ENCODE results near the gene C7orf57. TPM values are rescaled to one million over a fixed set of nuclear protein-coding genes. Genes with fewer than 3 reads are reported as not detected.

The C7orf57 gene
- total and polyA plus RNA-seq, 9 donors, result 0.02 to 18.6 (median 0.35) TPM; not detected in 3

DNA sequence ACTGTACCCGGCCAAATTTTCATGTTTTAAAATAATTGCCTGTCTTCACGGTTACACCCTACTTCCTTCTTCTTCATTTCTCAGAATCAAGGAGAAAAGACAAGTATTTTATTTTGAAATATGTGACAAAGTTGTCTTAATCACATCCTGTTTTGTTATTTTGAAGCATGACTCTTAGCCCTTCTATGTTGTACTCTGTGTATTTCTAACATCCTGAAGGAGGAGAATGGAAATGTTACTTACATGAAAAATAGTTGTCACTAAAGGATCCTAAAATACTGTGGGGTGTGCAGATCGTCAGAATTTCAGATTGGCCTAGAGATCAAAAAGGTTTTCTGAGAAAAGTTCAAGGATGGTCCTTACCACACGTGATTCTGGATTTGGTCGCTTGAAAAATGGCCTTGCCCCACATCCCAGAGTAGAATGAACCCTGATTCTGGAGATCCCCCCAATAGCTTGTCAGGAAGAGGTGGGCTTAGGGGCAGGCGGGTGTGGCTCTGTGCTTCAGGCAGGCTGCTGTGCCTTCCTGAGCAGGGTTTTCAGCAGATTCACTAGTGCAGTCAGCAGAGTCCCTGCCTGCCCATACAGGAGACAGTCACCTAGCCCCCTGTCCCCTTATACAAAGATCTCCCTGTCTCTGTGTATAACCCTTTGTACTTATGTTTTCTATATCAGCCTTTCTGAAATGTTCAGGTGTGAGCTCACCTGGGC, 62.3 kb downstream of the C7orf57 start:
- no peaks in the 10 kb centered on the region for H3K4me1 ChIP-seq (ENCODE audit: insufficient read depth)
- intact Hi-C loops (cut with DNase I), result no loop called here
- H3K4me3 ChIP-seq, result no peak overlapping the region
- WGBS, 3 donors, result 56 to 61% (median 56%) methylated on average over 6 of the region's 6 CpGs
- DNase-seq, result no peak
- H3K27me3 ChIP-seq, result no peaks in the 10 kb centered on the region
- H3K36me3 ChIP-seq, result no peaks in the 10 kb centered on the region
- no peak overlapping the region for H3K27ac ChIP-seq
- TF ChIP-seq POLR2A (IDR thresholded peaks at IDR 0.05), result no peak
- TF ChIP-seq, protein P1, sequence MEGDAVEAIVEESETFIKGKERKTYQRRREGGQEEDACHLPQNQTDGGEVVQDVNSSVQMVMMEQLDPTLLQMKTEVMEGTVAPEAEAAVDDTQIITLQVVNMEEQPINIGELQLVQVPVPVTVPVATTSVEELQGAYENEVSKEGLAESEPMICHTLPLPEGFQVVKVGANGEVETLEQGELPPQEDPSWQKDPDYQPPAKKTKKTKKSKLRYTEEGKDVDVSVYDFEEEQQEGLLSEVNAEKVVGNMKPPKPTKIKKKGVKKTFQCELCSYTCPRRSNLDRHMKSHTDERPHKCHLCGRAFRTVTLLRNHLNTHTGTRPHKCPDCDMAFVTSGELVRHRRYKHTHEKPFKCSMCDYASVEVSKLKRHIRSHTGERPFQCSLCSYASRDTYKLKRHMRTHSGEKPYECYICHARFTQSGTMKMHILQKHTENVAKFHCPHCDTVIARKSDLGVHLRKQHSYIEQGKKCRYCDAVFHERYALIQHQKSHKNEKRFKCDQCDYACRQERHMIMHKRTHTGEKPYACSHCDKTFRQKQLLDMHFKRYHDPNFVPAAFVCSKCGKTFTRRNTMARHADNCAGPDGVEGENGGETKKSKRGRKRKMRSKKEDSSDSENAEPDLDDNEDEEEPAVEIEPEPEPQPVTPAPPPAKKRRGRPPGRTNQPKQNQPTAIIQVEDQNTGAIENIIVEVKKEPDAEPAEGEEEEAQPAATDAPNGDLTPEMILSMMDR (IDR thresholded peaks at IDR 0.05), result no peak
- no peak for TF ChIP-seq EP300 (IDR thresholded peaks at IDR 0.05)
- H3K9me3 ChIP-seq, result no peaks in the 10 kb centered on the region

DNA sequence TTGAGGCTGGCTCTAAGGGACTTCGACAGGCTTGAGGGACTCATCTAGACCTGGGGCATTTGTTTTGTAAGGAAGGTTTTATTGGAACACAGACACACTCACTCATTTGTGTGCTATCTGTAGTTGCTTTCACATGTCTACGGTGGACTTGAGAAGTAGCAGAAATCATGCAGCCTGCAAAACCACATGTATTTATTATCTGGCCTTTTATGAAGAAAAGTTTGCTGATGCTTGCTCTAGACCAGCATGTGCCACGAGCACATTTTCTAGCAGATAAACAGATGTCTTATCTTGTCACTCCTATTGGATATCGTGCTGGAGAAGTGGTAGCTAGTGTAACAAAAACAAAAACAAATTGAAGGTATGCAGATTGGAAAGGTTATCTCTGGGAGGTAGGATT, 63.5 kb downstream of the C7orf57 start:
- no peaks in the 10 kb centered on the region for H3K36me3 ChIP-seq
- DNase-seq, result no peak
- intact Hi-C loops (cut with DNase I), result no loop called here
- H3K27me3 ChIP-seq, result no peaks in the 10 kb centered on the region
- no peak overlapping the region for H3K27ac ChIP-seq
- WGBS, 3 donors, result 37 to 47% (median 42%) methylated on average over 4 of the region's 4 CpGs
- TF ChIP-seq EP300 (IDR thresholded peaks at IDR 0.05), result no peak
- no peak overlapping the region for H3K4me3 ChIP-seq
- no peaks in the 10 kb centered on the region for H3K4me1 ChIP-seq (ENCODE audit: insufficient read depth)
- H3K9me3 ChIP-seq, result no peaks in the 10 kb centered on the region

DNA sequence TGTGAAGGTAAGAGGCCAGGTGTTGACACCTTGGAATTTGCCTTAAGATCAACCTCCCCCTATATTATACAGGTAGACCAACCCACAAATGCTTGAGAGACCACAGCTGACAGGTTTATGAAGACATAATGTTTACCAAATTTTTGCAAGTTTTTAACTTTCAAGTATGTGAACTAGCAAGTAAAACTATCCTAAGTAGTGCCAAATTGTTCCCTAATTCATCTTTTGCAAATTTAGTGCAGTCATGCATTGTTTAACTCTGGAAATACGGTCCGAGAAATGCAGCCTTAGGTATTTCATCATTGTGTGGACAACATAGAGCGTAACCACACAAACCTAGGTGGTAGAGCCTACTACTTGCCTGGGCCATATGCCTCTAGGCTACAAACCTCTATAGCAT, 64.4 kb downstream of the C7orf57 start:
- no peaks in the 10 kb centered on the region for H3K9me3 ChIP-seq
- WGBS, 3 donors, result 76 to 84% (median 80%) methylated on average over 3 of the region's 3 CpGs
- DNase-seq, result no peak
- H3K27me3 ChIP-seq, result no peaks in the 10 kb centered on the region
- intact Hi-C loops (cut with DNase I), result loop anchor here in 1 of 4 donors (5.0 kb wide), 1 partner anchor 107 kb away; no protein-coding TSS in a partner anchor
- no peak overlapping the region for H3K4me3 ChIP-seq
- H3K4me1 ChIP-seq (ENCODE audit: insufficient read depth), result no peaks in the 10 kb centered on the region
- TF ChIP-seq EP300 (IDR thresholded peaks at IDR 0.05), result no peak
- TF ChIP-seq POLR2A (IDR thresholded peaks at IDR 0.05), result no peak
- TF ChIP-seq, protein P1 (IDR thresholded peaks at IDR 0.05), result no peak
- H3K27ac ChIP-seq, result no peak overlapping the region
- H3K36me3 ChIP-seq, result no peaks in the 10 kb centered on the region

DNA sequence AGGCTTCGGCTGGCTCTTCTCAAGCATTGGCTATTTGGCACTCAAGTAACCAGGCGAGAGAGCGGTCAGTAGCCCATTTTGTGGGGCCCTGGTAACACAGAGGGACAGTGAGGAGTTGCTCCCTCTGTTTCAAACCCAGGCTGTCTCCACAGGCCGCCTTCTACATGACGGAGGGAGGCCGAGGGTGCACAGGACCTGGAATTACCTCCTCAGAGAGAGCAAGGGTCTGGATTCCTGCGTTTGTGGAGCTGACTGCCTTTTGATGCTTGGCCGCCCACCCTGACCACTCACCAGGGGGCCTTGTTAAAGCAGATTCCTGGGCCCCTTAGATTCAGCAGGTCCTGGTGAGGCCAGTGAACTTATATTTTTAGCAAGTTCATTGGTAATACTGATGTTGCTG, 66.0 kb downstream of the C7orf57 start:
- no peak overlapping the region for H3K4me3 ChIP-seq
- H3K36me3 ChIP-seq, result no peaks in the 10 kb centered on the region
- intact Hi-C loops (cut with DNase I), result loop anchor here in 1 of 4 donors (5.0 kb wide), 1 partner anchor 109 kb away; no protein-coding TSS in a partner anchor
- no peaks in the 10 kb centered on the region for H3K9me3 ChIP-seq
- TF ChIP-seq EP300 (IDR thresholded peaks at IDR 0.05) (no peak), POLR2A (IDR thresholded peaks at IDR 0.05) (no peak)
- TF ChIP-seq, protein P1 (IDR thresholded peaks at IDR 0.05), result no peak
- H3K27me3 ChIP-seq, result no peaks in the 10 kb centered on the region
- no peak overlapping the region for H3K27ac ChIP-seq
- WGBS, 3 donors, result 95 to 96% (median 96%) methylated on average over 8 of the region's 8 CpGs
- no peaks in the 10 kb centered on the region for H3K4me1 ChIP-seq (ENCODE audit: insufficient read depth)
- DNase-seq, result no peak

DNA sequence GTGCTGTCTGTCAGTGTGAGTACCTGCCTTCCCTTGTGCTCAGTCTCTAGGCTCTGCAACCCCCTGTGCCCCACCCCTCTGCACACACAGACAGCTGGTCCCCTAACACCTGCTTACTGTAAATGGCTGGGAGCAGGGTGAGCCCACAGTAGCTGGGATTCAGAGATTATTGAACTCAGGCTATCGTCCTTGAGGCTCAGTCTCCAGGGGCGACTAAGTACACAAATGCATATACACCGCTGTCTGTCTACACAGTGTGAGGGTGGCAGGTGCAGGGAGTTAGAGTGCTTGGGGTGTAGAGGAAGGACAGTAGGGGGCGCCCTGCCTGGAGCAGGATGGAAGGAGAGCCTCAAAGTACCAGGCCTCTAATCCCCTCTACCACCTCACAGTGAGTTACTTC, 66.6 kb downstream of the C7orf57 start:
- no peaks in the 10 kb centered on the region for H3K36me3 ChIP-seq
- intact Hi-C loops (cut with DNase I), result loop anchor here in 1 of 4 donors (5.0 kb wide), 1 partner anchor 110 kb away; no protein-coding TSS in a partner anchor
- DNase-seq, result no peak

More for the DNA sequence above, 66.6 kb downstream of the C7orf57 start:
- Histone ChIP-seq H3K27ac (no peak overlapping the region), H3K4me1 (ENCODE audit: insufficient read depth) (no peaks in the 10 kb centered on the region), H3K4me3 (no peak overlapping the region), H3K27me3 (no peaks in the 10 kb centered on the region), H3K9me3 (no peaks in the 10 kb centered on the region)
- TF ChIP-seq POLR2A (IDR thresholded peaks at IDR 0.05) (no peak), EP300 (IDR thresholded peaks at IDR 0.05) (no peak)
- TF ChIP-seq, protein P1 (IDR thresholded peaks at IDR 0.05), result no peak
- 82 to 85% (median 84%) methylated on average over 4 of the region's 4 CpGs for WGBS, 3 donors
